Astrocyte of the cerebellum (primary cell): Measurements from ENCODE around the gene SCNN1B.

ENCODE experiments used
- DNase-seq: peaks from one replicate; pipeline ENCODE4 v3.0.0-alpha.2; 2011; ENCODE audit warnings: low read depth
- H3K4me3 ChIP-seq: 2 replicates; pipeline ENCODE4 v1.5.1; 2011; ENCODE audit warnings: mild to moderate bottlenecking, low read depth, low read length, moderate library complexity
- in situ Hi-C: cut with HindIII; loops from 2 replicates; pipeline ENCODE4 v1.10.0; 2017; ENCODE audit warnings: low sequenced_read_pairs
- TF ChIP-seq, protein P1 (sequence below): IDR thresholded peaks from 2 replicates; pipeline ENCODE4 v1.5.1; 2012; ENCODE audit warnings: low read length, low read depth, moderate library complexity, mild to moderate bottlenecking; ENCODE audit errors: missing control alignments

SCNN1B gene

DNA sequence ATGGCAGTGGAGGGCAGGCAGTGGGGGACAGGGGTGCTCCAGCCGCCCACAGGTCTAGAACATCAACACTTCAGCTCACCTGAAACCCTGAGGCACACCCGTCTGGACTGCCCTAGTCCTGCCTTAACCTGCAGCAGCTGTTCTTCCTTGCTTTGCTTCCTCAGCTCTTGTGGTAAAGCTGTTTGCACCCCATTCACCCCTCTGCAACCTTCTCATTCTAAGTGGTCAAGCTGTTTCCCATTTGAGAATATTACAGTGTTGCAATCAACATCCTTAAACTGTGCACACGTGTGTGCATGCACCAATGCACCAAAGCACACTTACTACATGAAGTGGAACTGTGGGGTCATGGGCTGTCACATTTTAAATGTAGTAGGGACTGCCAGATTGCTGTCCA is 32.4 kb downstream of the SCNN1B start:
- TF ChIP-seq, protein P1, sequence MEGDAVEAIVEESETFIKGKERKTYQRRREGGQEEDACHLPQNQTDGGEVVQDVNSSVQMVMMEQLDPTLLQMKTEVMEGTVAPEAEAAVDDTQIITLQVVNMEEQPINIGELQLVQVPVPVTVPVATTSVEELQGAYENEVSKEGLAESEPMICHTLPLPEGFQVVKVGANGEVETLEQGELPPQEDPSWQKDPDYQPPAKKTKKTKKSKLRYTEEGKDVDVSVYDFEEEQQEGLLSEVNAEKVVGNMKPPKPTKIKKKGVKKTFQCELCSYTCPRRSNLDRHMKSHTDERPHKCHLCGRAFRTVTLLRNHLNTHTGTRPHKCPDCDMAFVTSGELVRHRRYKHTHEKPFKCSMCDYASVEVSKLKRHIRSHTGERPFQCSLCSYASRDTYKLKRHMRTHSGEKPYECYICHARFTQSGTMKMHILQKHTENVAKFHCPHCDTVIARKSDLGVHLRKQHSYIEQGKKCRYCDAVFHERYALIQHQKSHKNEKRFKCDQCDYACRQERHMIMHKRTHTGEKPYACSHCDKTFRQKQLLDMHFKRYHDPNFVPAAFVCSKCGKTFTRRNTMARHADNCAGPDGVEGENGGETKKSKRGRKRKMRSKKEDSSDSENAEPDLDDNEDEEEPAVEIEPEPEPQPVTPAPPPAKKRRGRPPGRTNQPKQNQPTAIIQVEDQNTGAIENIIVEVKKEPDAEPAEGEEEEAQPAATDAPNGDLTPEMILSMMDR: no peak
- no peak overlapping the region for H3K4me3 ChIP-seq
- in situ Hi-C loops: no loop called here
- DNase-seq: no peak

DNA sequence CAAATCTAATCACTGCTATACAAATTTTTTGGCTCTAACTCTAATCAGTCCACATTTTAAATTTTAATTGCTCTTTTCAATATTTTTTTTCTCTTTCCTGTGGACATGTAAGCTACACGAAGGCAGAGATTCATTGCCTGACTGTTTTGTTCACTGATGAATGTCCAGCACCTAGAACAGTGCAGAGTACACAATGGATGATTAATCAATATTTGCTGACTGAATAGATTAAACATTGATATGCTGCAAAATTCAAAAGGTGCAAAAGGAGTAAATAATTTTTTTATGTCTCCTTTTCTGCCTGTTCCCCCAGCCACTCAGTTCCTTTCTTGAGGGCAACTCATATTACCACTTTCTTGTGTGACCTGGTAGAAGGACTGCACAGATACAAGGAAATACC is 32.8 kb downstream of the SCNN1B start:
- TF ChIP-seq, protein P1: no peak
- DNase-seq: no peak

DNA sequence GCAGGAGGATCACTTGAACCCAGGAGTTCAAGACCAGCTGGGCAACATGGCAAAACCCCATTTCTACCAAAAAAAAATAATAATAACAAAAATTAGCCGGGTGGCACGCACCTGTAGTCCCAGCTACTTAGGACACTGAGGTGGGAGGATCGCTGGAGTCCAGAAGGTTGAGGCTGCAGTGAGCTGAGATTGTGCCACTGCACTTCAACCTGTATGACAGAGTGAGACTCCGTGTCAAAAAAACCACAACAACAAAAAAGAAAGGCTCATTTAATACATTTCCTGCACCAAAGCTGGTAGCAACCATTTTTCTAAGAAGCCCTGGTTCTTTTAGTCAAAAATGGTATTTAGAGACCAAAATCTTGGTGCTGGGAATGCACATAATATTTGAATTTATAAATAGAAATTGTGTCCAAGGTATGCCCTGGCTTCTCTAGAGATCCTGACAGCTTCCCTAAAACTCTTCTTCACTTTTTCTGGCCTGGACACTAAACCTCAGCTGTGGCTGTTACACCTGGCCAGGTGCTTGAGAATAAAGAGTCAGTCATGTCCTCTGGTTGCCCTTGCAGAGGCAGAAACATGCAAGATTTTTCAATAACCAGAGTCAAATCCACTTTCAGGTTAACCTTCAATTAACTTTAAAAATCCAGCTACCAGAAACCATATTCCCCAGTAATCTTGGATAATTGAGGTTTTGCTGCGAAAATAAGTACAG is 35.9 kb downstream of the SCNN1B start:
- in situ Hi-C loops: no loop called here
- TF ChIP-seq, protein P1: no peak
- no peak overlapping the region for H3K4me3 ChIP-seq
- DNase-seq: no peak

More for the DNA sequence above, 32.8 kb downstream of the SCNN1B start:
- in situ Hi-C loops: no loop called here
- H3K4me3 ChIP-seq: no peak overlapping the region

DNA sequence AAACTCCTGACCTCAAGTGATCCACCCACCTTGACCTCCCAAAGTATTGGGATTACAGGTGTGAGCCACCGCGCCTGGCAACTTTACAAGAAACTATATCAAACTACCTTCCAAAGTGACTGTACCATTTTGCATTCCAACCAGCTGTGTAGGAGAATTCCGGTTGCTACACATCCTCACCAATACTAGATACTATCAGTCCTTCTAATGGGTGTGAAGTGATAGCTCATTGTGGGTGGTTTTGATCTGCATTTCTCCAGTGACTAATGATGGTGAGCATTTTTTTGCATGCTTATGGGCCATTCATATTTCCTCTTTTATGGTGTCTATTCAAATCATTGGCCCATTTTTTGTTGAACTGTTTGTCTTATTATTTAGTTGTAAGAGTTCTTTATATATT is 37.7 kb downstream of the SCNN1B start:
- DNase-seq: no peak
- TF ChIP-seq, protein P1: no peak
- in situ Hi-C loops: no loop called here
- no peak overlapping the region for H3K4me3 ChIP-seq

DNA sequence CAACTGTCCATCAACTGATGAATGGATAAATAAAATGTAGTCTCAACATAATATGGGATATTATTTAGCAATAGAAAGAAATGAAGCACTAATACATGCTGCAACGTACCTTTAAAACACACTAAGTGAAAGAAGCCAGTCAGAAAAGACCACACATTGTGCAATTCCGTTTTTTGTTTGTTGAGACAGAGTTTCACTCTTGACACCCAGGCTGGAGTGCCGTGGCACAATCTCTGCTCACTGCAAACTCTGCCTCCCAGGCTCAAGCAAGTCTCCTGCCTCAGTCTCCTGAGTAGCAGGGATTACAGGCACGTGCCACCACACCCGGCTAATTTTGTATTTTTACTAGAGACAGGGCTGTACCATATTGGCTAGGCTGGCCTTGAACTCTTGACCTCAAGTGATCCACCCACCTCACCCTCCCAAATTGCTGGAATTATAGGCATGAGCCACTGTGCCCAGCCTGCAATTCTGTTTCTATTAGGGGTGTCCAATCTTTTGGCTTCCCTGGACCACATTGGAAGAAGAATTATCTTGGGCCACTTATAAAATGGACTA is 40.1 kb downstream of the SCNN1B start:
- DNase-seq: no peak
- TF ChIP-seq, protein P1: no peak
- in situ Hi-C loops: no loop called here
- H3K4me3 ChIP-seq: no peak overlapping the region

DNA sequence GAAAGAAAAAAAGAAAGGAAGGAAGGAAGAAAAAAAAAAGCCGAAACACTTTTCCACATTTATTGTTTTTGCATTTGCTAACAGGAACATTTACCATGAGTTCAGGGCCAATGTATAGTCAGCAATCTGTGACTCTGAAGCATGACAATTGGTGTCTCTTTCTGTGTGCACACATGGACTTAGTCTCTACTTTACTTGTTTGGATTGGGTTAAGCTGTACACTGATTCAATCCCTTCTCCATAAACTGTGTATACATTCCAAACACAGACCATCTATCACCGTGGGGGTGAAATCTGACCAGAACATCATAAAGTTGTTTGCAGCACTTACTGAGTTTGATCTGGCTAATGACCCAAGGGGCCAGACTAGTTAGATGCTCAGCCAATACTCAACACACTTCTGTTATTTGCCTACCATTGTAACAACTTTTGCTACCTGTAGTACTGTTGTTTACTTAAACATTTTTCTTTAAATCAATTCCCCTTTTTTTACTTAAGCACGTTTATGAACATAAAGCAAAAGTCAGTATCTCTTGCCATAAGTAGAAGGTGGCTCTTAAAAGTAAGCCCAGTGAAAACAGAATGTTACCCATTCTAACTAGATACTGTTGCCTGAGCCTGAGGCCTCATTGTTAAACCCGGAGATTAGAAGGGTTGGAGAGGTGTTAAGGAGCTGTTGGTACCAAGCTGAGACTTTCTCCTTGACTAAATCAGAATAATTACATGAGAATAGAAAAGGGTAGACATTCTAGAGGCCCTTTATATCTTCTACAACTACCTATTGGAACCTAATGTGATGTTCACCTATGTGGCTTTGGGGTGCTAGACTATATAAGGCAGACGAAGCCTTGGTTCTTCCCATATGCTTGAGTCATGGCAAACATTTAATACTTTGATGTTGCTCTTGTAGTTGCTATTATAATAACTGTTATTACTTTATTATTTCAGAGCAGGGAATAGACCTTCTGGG is 41.8 kb downstream of the SCNN1B start:
- H3K4me3 ChIP-seq: no peak overlapping the region
- TF ChIP-seq, protein P1: no peak
- DNase-seq: no peak
- in situ Hi-C loops: no loop called here
